ENCODE results near the gene TRMT44. TPM values are rescaled to one million over a fixed set of nuclear protein-coding genes. Genes with fewer than 3 reads are reported as not detected.
A peak's percentile ranks its signal among the peaks of the same experiment; 100 is the strongest.

TRMT44 gene
- total RNA-seq, 4 donors from 2014 or later: 18.1 to 28.3 (median 23.1) TPM

DNA sequence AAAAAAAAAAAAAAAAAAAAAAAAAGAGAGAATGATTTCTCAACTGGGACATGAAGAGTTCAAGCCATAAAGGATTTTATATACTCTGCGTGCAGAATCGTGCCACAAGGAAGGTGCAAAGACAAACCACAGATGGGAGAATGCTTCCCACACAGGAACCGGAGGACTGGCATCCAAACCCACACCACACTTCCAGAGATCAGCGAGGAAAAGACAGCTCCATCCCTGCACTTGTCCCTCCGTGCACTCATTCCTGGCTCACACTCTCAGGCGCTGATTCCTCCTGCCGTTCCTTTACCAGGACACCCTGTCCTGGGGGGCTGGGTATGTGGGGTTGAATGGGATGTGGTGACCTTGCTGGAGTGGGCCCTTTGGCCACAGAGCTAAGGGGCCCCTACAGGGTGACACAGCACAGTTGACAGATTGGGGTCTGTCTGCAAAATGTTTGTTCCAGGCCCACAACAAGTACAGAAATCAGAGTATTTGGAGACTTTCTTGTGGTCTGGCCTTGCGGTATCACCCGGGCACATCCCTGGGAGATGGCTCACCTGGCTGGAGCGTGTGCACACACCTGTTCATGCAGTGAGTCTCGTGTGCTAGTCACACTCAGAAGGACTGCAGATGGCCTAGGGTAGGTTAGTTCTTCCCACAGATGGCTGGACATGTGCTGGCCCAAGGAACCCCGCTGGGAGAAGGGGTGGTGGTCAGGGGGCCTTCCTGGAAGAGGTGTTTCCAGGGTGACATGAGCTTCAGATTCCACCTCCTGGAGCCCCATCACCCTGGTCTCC lies 84.2 kb downstream of the TRMT44 start:
- TF ChIP-seq, protein P1, sequence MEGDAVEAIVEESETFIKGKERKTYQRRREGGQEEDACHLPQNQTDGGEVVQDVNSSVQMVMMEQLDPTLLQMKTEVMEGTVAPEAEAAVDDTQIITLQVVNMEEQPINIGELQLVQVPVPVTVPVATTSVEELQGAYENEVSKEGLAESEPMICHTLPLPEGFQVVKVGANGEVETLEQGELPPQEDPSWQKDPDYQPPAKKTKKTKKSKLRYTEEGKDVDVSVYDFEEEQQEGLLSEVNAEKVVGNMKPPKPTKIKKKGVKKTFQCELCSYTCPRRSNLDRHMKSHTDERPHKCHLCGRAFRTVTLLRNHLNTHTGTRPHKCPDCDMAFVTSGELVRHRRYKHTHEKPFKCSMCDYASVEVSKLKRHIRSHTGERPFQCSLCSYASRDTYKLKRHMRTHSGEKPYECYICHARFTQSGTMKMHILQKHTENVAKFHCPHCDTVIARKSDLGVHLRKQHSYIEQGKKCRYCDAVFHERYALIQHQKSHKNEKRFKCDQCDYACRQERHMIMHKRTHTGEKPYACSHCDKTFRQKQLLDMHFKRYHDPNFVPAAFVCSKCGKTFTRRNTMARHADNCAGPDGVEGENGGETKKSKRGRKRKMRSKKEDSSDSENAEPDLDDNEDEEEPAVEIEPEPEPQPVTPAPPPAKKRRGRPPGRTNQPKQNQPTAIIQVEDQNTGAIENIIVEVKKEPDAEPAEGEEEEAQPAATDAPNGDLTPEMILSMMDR (IDR thresholded peaks at IDR 0.05): no peak
- DNase-seq (ENCODE audit: low spot score) (no peak), ATAC-seq (ENCODE audit: low FRiP score) (no peak)

DNA sequence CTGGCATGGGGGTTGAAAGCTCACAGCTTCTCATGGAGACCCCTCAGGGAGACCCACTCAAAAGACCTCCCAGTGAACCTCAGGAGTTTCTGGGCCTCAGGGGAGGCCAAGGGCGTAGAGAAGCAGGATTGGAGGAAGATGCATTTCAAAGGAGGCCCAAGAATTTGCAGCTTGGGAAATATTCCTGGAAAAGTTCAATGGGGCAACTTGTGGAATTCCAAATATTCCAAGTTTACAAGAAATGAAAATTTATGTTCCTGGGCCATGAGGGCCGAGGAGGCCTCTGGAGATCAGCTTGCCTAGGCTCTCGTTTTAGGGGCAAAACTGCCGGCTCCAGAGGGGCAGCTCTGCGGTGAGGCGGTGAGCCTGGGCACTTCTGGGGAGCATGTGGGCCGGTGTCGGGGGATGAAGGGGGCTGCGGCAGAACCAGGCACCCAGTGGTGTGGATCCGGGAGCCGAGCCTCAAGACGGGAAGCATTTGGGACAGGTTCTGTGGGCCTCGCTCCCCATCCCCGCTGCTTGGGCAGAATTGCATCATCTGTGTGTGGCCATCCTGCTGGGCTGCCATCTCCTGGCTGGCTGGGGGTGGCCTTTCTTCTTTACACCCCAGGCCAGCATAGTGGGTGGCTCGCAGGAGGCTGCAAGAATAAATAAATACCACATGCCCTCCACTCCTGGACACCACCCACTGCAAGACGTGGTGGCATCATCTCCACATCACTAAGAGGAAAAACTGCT lies 85.0 kb downstream of the TRMT44 start:
- DNase-seq (ENCODE audit: low spot score) (no peak), ATAC-seq (ENCODE audit: low FRiP score) (peak; percentile 34)
- TF ChIP-seq, protein P1 (IDR thresholded peaks at IDR 0.05): no peak

Small RNA genes within 50 kb of the gene (small RNA-seq; reads per million reads assigned to genes)
- gene RNA5SP152: not detected

Other genes with a start within 250 kb of the TRMT44 start
- gene SH3TC1, start 241.5 kb upstream of the TRMT44 start, total RNA-seq: 10 to 100 TPM; 23.0 to 70.3 (median 29.1) TPM
- 100 to 1,000 TPM in 1 of 4 donors, 10 to 100 TPM in 3; 15.8 to 147 (median 23.3) TPM for gene HTRA3, start 171.0 kb upstream of the TRMT44 start, total RNA-seq
- gene ACOX3, start 54 bp upstream of the TRMT44 start, total RNA-seq: 10 to 100 TPM; 14.7 to 28.2 (median 23.6) TPM
- gene GPR78, start 139.6 kb downstream of the TRMT44 start, total RNA-seq: under 1 TPM in 2 of 4 donors, not detected in 2; 0.19 TPM
- gene CPZ, start 152.0 kb downstream of the TRMT44 start, total RNA-seq: 10 to 100 TPM in 1 of 4 donors, 1 to 10 TPM in 2, under 1 TPM in 1; 0.32 to 14.2 (median 8.4) TPM

Measured in omental fat pad (tissue), 4 donors.